ENCODE data around the gene AP1G1. TPM values are rescaled to one million over a fixed set of nuclear protein-coding genes. Genes with fewer than 3 reads are reported as not detected.

AP1G1 gene
- total RNA-seq, 4 donors from 2014 or later = 77.1 to 153 (median 86.3) TPM

DNA sequence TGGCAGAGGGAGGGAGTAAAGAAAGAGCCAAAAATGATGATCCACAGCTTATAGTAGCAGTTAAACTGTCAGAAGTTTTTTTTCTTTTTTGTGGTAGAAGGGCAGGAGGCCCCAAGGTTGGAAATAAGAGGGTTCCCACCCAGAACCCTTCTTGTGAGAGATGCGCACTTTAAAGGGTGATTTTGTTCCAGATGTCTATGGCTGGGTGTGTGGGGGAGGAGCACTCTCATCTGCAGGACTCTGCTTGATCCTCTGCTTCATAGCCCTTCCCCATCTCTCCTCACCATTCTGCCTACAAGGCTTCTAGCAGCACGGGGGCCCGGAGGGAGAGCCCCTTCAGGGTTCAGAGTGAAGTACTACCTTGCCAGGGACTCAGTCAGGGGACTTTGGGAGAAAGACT lies 43.5 kb upstream of the AP1G1 start:
- Histone ChIP-seq H3K36me3 (peaks cover 60% of the 10 kb centered on the region), H3K4me1 (peaks cover 26% of the 10 kb centered on the region), H3K27me3 (no peaks in the 10 kb centered on the region), H3K9me3 (no peaks in the 10 kb centered on the region), H3K27ac (no peak overlapping the region), H3K4me3 (no peak overlapping the region)
- TF ChIP-seq EP300 (IDR thresholded peaks at IDR 0.05) = no peak
- no peak for TF ChIP-seq POLR2A (IDR thresholded peaks at IDR 0.05)
- TF ChIP-seq, protein P1, sequence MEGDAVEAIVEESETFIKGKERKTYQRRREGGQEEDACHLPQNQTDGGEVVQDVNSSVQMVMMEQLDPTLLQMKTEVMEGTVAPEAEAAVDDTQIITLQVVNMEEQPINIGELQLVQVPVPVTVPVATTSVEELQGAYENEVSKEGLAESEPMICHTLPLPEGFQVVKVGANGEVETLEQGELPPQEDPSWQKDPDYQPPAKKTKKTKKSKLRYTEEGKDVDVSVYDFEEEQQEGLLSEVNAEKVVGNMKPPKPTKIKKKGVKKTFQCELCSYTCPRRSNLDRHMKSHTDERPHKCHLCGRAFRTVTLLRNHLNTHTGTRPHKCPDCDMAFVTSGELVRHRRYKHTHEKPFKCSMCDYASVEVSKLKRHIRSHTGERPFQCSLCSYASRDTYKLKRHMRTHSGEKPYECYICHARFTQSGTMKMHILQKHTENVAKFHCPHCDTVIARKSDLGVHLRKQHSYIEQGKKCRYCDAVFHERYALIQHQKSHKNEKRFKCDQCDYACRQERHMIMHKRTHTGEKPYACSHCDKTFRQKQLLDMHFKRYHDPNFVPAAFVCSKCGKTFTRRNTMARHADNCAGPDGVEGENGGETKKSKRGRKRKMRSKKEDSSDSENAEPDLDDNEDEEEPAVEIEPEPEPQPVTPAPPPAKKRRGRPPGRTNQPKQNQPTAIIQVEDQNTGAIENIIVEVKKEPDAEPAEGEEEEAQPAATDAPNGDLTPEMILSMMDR (IDR thresholded peaks at IDR 0.05) = no peak
- TF ChIP-seq POLR2AphosphoS5 (IDR thresholded peaks at IDR 0.05) = no peak
- no peak for DNase-seq (ENCODE audit: low spot score in 2 of 2)
- 78% methylated on average over 3 of the region's 3 CpGs for WGBS

DNA sequence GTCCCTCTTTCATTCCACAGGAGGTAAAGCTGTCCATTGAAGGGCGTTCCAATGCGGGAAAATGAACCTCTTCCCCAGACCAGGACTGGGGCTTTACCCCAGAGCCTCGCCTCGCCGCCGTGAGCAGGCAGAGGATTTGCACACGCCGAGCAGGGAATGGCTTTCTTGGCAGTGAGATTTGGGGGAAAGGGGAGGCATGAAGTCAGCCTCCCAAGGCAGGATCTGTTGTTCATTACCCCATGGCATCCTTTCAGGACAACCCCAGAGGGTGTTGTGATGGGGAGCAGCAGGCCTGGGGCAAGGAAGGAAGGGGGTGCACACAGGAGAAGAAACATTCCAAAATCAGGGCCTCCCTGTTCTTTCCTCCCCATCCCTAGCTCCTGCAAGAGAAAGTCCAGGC lies 43.1 kb upstream of the AP1G1 start:
- Histone ChIP-seq H3K4me1 (peaks cover 31% of the 10 kb centered on the region), H3K27me3 (no peaks in the 10 kb centered on the region), H3K9me3 (no peaks in the 10 kb centered on the region), H3K36me3 (peaks cover 60% of the 10 kb centered on the region), H3K27ac (no peak overlapping the region), H3K4me3 (no peak overlapping the region)
- no peak for DNase-seq (ENCODE audit: low spot score in 2 of 2)
- TF ChIP-seq, protein P1 (IDR thresholded peaks at IDR 0.05) = no peak
- TF ChIP-seq EP300 (IDR thresholded peaks at IDR 0.05) (no peak), POLR2A (IDR thresholded peaks at IDR 0.05) (no peak), POLR2AphosphoS5 (IDR thresholded peaks at IDR 0.05) (no peak)
- 86% methylated on average over 6 of the region's 8 CpGs for WGBS

GRCh38 chr16:71848622-71849021 lies 40.0 kb upstream of the AP1G1 start:
- H3K27ac ChIP-seq = no peak overlapping the region
- H3K36me3 ChIP-seq = peaks cover 49% of the 10 kb centered on the region
- TF ChIP-seq POLR2AphosphoS5 (IDR thresholded peaks at IDR 0.05) (no peak), POLR2A (IDR thresholded peaks at IDR 0.05) (no peak), EP300 (IDR thresholded peaks at IDR 0.05) (no peak)
- TF ChIP-seq, protein P1 (IDR thresholded peaks at IDR 0.05) = no peak
- H3K27me3 ChIP-seq = no peaks in the 10 kb centered on the region
- WGBS = 78% methylated on average over 6 of the region's 6 CpGs
- no peak for DNase-seq (ENCODE audit: low spot score in 2 of 2)
- H3K4me1 ChIP-seq = peaks cover 23% of the 10 kb centered on the region
- H3K4me3 ChIP-seq = no peak overlapping the region
- H3K9me3 ChIP-seq = no peaks in the 10 kb centered on the region

- Histone ChIP-seq H3K27ac (no peak overlapping the region), H3K9me3 (no peaks in the 10 kb centered on the region), H3K4me3 (peak overlapping the region; percentile 97), H3K27me3 (no peaks in the 10 kb centered on the region), H3K4me1 (peaks cover 23% of the 10 kb centered on the region), H3K36me3 (peaks cover 34% of the 10 kb centered on the region)
- no peak for DNase-seq (ENCODE audit: low spot score in 2 of 2)
- WGBS = 51% methylated on average over 3 of the region's 3 CpGs
- TF ChIP-seq, protein P1 (IDR thresholded peaks at IDR 0.05) = no peak
Measured at GRCh38 chr16:71847096-71847495, 38.5 kb upstream of the AP1G1 start.

DNA sequence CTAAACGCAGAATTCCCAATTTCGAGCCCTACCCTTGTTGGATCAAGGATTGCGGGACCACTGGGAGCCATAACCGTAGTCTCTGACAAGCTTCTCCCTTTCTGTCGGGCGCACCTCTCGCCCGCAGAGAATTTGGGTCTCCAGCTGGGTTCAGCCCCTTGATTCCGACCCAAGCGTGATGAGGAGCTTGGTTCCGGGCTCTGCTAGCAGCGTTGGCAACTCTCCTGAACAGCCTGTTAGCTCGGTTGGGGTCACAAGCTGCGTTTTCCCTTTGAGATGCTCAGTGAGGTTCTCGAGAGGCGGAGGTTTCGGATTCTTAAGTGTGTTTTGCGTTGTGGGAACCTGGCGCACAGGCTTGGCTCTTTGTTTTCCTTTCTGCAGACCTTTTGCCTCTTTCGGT lies 37.8 kb upstream of the AP1G1 start:
- 0% methylated on average over 19 of the region's 20 CpGs for WGBS
- peak overlapping the region; percentile 85 for H3K27ac ChIP-seq
- H3K27me3 ChIP-seq = no peaks in the 10 kb centered on the region
- H3K4me3 ChIP-seq = peak overlapping the region; percentile 97
- no peak for DNase-seq (ENCODE audit: low spot score in 2 of 2)
- TF ChIP-seq EP300 (IDR thresholded peaks at IDR 0.05) = no peak
- TF ChIP-seq, protein P1 (IDR thresholded peaks at IDR 0.05) = no peak
- no peak for TF ChIP-seq POLR2AphosphoS5 (IDR thresholded peaks at IDR 0.05)
- no peak for TF ChIP-seq POLR2A (IDR thresholded peaks at IDR 0.05)
- H3K36me3 ChIP-seq = peaks cover 27% of the 10 kb centered on the region
- peaks cover 18% of the 10 kb centered on the region for H3K4me1 ChIP-seq
- no peaks in the 10 kb centered on the region for H3K9me3 ChIP-seq

Data from suprapubic skin (tissue), 4 donors.